NCI-H1092 treated with DMSO at 0.1 percent for 48 hours (cell line): ENCODE results near the gene TMEM63C.

ENCODE experiments used
- DNase-seq: peaks from one replicate; lab custom pipeline; 2025; lab: John Stamatoyannopoulos, UW

Gene TMEM63C

GRCh38 chr14:77195766-77196165 lies 14.2 kb downstream of the TMEM63C start:
- DNase-seq = no peak

GRCh38 chr14:77197988-77198387 lies 16.4 kb downstream of the TMEM63C start:
- no peak for DNase-seq

- no peak for DNase-seq
These were observed 17.0 kb downstream of the TMEM63C start for GRCh38 chr14:77198561-77198960.

GRCh38 chr14:77199590-77199989 lies 18.0 kb downstream of the TMEM63C start:
- no peak for DNase-seq

GRCh38 chr14:77200406-77200985 lies 18.9 kb downstream of the TMEM63C start:
- DNase-seq = no peak

- no peak for DNase-seq
These were observed 20.1 kb downstream of the TMEM63C start for GRCh38 chr14:77201696-77202095.

GRCh38 chr14:77203611-77204458 lies 22.2 kb downstream of the TMEM63C start:
- DNase-seq = peak; percentile 95

- peak; percentile 99 for DNase-seq
These were observed 22.8 kb downstream of the TMEM63C start for GRCh38 chr14:77204459-77204771.

- no peak for DNase-seq
These were observed 23.3 kb downstream of the TMEM63C start for GRCh38 chr14:77204907-77205306.

- DNase-seq = no peak
These were observed 24.0 kb downstream of the TMEM63C start for GRCh38 chr14:77205566-77205965.

GRCh38 chr14:77206261-77206824 lies 24.7 kb downstream of the TMEM63C start:
- peak; percentile 31 for DNase-seq

- DNase-seq = peak; percentile 31
These were observed 25.3 kb downstream of the TMEM63C start for GRCh38 chr14:77206877-77207389.

GRCh38 chr14:77208291-77208978 lies 26.8 kb downstream of the TMEM63C start:
- peak; percentile 76 for DNase-seq

- no peak for DNase-seq
These were observed 27.4 kb downstream of the TMEM63C start for GRCh38 chr14:77208979-77209318.

GRCh38 chr14:77212097-77212870 lies 30.7 kb downstream of the TMEM63C start:
- DNase-seq = no peak

GRCh38 chr14:77212943-77213678 lies 31.5 kb downstream of the TMEM63C start:
- peak; percentile 78 for DNase-seq

- DNase-seq = no peak
These were observed 32.0 kb downstream of the TMEM63C start for GRCh38 chr14:77213679-77214016.

GRCh38 chr14:77214216-77214615 lies 32.6 kb downstream of the TMEM63C start:
- DNase-seq = no peak

- DNase-seq = no peak
These were observed 36.0 kb downstream of the TMEM63C start for GRCh38 chr14:77217551-77217950.

- DNase-seq = peak; percentile 81
These were observed 38.0 kb downstream of the TMEM63C start for GRCh38 chr14:77219591-77219990.
